Osteocyte (in vitro differentiated cells): ENCODE results near the gene PHF23. TPM values are rescaled to one million over a fixed set of nuclear protein-coding genes. Genes with fewer than 3 reads are reported as not detected.
A peak's percentile ranks its signal among the peaks of the same experiment; 100 is the strongest.

ENCODE experiments used
- DNase-seq: peaks from one replicate; pipeline ENCODE4 v3.0.0; 2021; ENCODE audit warnings: mixed read lengths; ENCODE audit not compliant: unreplicated experiment; ENCODE audit errors: extremely low spot score
- H3K27ac Mint-ChIP-seq: one replicate; pipeline ENCODE4 v1.8.0; 2021; ENCODE audit warnings: mild to moderate bottlenecking, mixed read lengths; ENCODE audit not compliant: unreplicated experiment
- H3K27me3 Mint-ChIP-seq: one replicate; pipeline ENCODE4 v1.8.0; 2021; ENCODE audit warnings: mixed read lengths; ENCODE audit not compliant: unreplicated experiment
- H3K36me3 Mint-ChIP-seq: one replicate; pipeline ENCODE4 v1.8.0; 2021; ENCODE audit warnings: mixed read lengths; ENCODE audit not compliant: unreplicated experiment
- H3K4me1 Mint-ChIP-seq: one replicate; pipeline ENCODE4 v1.8.0; 2021; ENCODE audit warnings: mixed read lengths; ENCODE audit not compliant: unreplicated experiment
- H3K4me3 Mint-ChIP-seq: one replicate; pipeline ENCODE4 v1.8.0; 2021; ENCODE audit warnings: mild to moderate bottlenecking, moderate library complexity, mixed read lengths; ENCODE audit not compliant: unreplicated experiment
- H3K9me3 Mint-ChIP-seq: one replicate; pipeline ENCODE4 v1.8.0; 2021; ENCODE audit warnings: mixed read lengths; ENCODE audit not compliant: unreplicated experiment
- CTCF ChIP-seq: fragments of 200-600 bp; sonication (generic); IDR thresholded peaks from 2 replicates; pipeline ENCODE4 v1.5.0; 2021; ENCODE audit warnings: antibody characterized with exemption, mild to moderate bottlenecking, moderate library complexity
- total RNA-seq: library from RNA; stranded (reverse); gene quantifications from 2 replicates; pipeline ENCODE4 v1.2.1, GENCODE V29; 2021

PHF23 gene
- total RNA-seq, 1 donor from 2014 or later: 51.6 TPM

- peaks cover 17% of the 10 kb centered on the region for H3K36me3 Mint-ChIP-seq
Measured at GRCh38 chr17:7252176-7253043, 13.2 kb upstream of the PHF23 start, which contains the start of gene ELP5. TSS of gene ELP5 (plus strand) at chr17:7252215. CDS start at chr17:7252551, 336 bp downstream.

GRCh38 chr17:7251661-7252175, 12.5 kb upstream of the PHF23 start, which contains the start of gene CTDNEP1:
TSS of gene CTDNEP1 (minus strand) at chr17:7251734. CDS start at chr17:7251296, 438 bp downstream.
- no peaks in the 10 kb centered on the region for H3K9me3 Mint-ChIP-seq
- peak within 1 kb of the TSS; percentile 100 for H3K27ac Mint-ChIP-seq
- peak; percentile 100 for DNase-seq
- no peaks in the 10 kb centered on the region for H3K27me3 Mint-ChIP-seq
- TF ChIP-seq CTCF: no peak
- peaks cover 15% of the 10 kb centered on the region for H3K36me3 Mint-ChIP-seq
- peak within 1 kb of the TSS; percentile 97 for H3K4me3 Mint-ChIP-seq
- H3K4me1 Mint-ChIP-seq: peaks cover 34% of the 10 kb centered on the region

More at GRCh38 chr17:7252176-7253043, 13.2 kb upstream of the PHF23 start, which contains the start of gene ELP5:
- Mint-ChIP-seq H3K9me3 (no peaks in the 10 kb centered on the region), H3K27me3 (no peaks in the 10 kb centered on the region), H3K4me3 (peak within 1 kb of the TSS; percentile 97), H3K4me1 (peaks cover 34% of the 10 kb centered on the region), H3K27ac (peak within 1 kb of the TSS; percentile 100)
- TF ChIP-seq CTCF: no peak
- DNase-seq: peak; percentile 97

GRCh38 chr17:7250695-7251627, 11.7 kb upstream of the PHF23 start:
- Mint-ChIP-seq H3K27ac (peak overlapping the region; percentile 100), H3K4me1 (peaks cover 34% of the 10 kb centered on the region), H3K27me3 (no peaks in the 10 kb centered on the region), H3K9me3 (no peaks in the 10 kb centered on the region), H3K36me3 (peaks cover 17% of the 10 kb centered on the region), H3K4me3 (peak overlapping the region; percentile 97)
- no peak for TF ChIP-seq CTCF
- no peak for DNase-seq

- TF ChIP-seq CTCF: no peak
- no peaks in the 10 kb centered on the region for H3K27me3 Mint-ChIP-seq
- H3K4me1 Mint-ChIP-seq: peaks cover 34% of the 10 kb centered on the region
- H3K36me3 Mint-ChIP-seq: peaks cover 20% of the 10 kb centered on the region
- H3K27ac Mint-ChIP-seq: peak overlapping the region; percentile 94
- peak overlapping the region; percentile 91 for H3K4me3 Mint-ChIP-seq
- no peaks in the 10 kb centered on the region for H3K9me3 Mint-ChIP-seq
- no peak for DNase-seq
Measured at GRCh38 chr17:7249830-7250229, 10.6 kb upstream of the PHF23 start.
